ENCODE measurements around the gene RFX2.

RFX2 gene

DNA sequence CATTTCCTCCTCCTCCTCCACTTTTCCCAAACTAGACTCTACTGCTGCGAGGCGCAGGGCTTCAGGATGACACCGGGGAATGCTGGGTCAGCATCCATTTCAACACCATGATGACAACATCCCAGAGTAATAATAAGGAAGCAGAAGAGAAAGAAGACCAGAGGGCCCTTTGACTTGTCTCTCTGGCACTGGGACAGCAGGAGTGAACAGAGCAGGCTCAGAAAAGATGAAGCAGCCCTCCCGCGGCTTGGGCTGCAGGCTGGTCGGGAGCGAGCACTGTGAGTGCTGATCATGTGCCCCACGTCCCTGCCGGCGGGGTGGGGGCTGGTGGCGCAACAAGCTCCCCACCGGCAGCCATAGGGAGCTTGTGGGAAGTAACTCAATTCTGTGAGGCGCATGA is 162.9 kb downstream of the RFX2 start:
- Histone ChIP-seq H3K36me3 (ENCODE audit: low read length) (no peaks in the 10 kb centered on the region), H3K79me2 (ENCODE audit: insufficient read depth, low read length) (peaks cover 98% of the 10 kb centered on the region), H3K9me2 (replicated peaks; ENCODE audit: insufficient read depth, low read length) (no peaks in the 10 kb centered on the region), H2AFZ (ENCODE audit: low read depth, low read length, severe bottlenecking) (no peak overlapping the region), H3K4me2 (ENCODE audit: low read depth, low read length, poor library complexity, severe bottlenecking) (no peak overlapping the region), H3K27ac (ENCODE audit: low read depth, low read length) (no peak overlapping the region), H3F3A (ENCODE audit: insufficient read depth) (peaks cover 8% of the 10 kb centered on the region; the same call in 1 of the 2 replicates), H3K27me3 (ENCODE audit: low read length) (no peaks in the 10 kb centered on the region), H3K9ac (ENCODE audit: low read length) (no peak overlapping the region), H4K20me1 (ENCODE audit: low read depth, low read length) (peaks cover 5% of the 10 kb centered on the region; the same call in 1 of the 2 replicates), H3K4me3 (ENCODE audit: insufficient read depth, low read length, poor library complexity, severe bottlenecking) (no peak overlapping the region), H3K9me3 (ENCODE audit: insufficient read depth, low read length) (no peaks in the 10 kb centered on the region)
- no peak for TF ChIP-seq EZH2phosphoT487 (conservative IDR thresholded peaks at IDR 0.05; ENCODE audit: low read length)

DNA sequence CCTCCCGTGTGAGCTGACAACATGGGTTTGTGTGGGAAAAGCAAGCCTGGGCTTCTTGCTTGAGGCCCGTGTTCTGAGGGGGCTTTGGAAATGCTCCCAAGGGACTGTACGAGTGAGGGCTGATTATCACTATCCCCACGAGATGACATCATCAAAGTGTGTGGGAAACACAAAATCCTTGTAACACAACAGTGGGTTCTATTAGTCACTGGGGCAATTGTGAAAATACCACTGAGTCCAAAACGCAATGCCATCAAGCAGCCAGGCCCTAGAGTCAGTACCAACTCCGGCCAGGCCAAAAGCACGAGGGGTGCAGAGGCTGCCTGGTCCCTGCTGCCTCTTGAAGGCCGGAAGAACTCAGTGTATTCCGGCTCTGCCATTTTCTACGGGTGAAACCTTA is 166.7 kb downstream of the RFX2 start:
- Histone ChIP-seq H3K4me2 (ENCODE audit: low read depth, low read length, poor library complexity, severe bottlenecking) (no peak overlapping the region), H3K9me3 (ENCODE audit: insufficient read depth, low read length) (no peaks in the 10 kb centered on the region), H3K27me3 (ENCODE audit: low read length) (no peaks in the 10 kb centered on the region), H3K9me2 (replicated peaks; ENCODE audit: insufficient read depth, low read length) (no peaks in the 10 kb centered on the region), H3K9ac (ENCODE audit: low read length) (no peak overlapping the region), H3K27ac (ENCODE audit: low read depth, low read length) (no peak overlapping the region), H3K79me2 (ENCODE audit: insufficient read depth, low read length) (peaks cover 63% of the 10 kb centered on the region), H4K20me1 (ENCODE audit: low read depth, low read length) (no peaks in the 10 kb centered on the region; the same call in 1 of the 2 replicates), H3F3A (ENCODE audit: insufficient read depth) (no peaks in the 10 kb centered on the region), H2AFZ (ENCODE audit: low read depth, low read length, severe bottlenecking) (no peak overlapping the region), H3K4me3 (ENCODE audit: insufficient read depth, low read length, poor library complexity, severe bottlenecking) (no peak overlapping the region), H3K36me3 (ENCODE audit: low read length) (no peaks in the 10 kb centered on the region)
- TF ChIP-seq CTCF (IDR thresholded peaks at IDR 0.05; ENCODE audit: insufficient read depth, low read length, poor library complexity, severe bottlenecking) = no peak
- no peak for TF ChIP-seq EZH2phosphoT487 (conservative IDR thresholded peaks at IDR 0.05; ENCODE audit: low read length)
